ENCODE results near the gene SLF1. TPM values are rescaled to one million over a fixed set of nuclear protein-coding genes. Genes with fewer than 3 reads are reported as not detected.

Gene SLF1
- total and polyA plus RNA-seq, 2 of the 8 experiments (the other 6 are each of a cell fraction or from before 2014, with no cell fraction given): 4.8 to 15.7 TPM

GRCh38 chr5:94694671-94695070 is 76.2 kb downstream of the SLF1 start:
- H4K91ac ChIP-seq (replicated peaks; ENCODE audit: insufficient read length, low read length): no peak overlapping the region
- H4K20me1 ChIP-seq (replicated peaks in 1 of 2; ENCODE audit: control insufficient read depth in 1 of 2, insufficient read depth in 2 of 2, low read length in 2 of 2): no peaks in the 10 kb centered on the region
- H2BK20ac ChIP-seq (ENCODE audit: low read length): no peak overlapping the region
- DNase-seq (ENCODE audit: low read depth in 1 of 2, low spot score in 2 of 2) (no peak), FAIRE-seq (no peak)
- H2AK5ac ChIP-seq (ENCODE audit: low read depth, low read length): no peak overlapping the region
- H3K14ac ChIP-seq (ENCODE audit: insufficient read length): no peak overlapping the region
- no peak overlapping the region for H3K4me2 ChIP-seq (ENCODE audit: insufficient read depth in 1 of 2, low read depth in 2 of 2, low read length in 2 of 2)
- 88% methylated on average over 2 of the region's 2 CpGs; no CpG with 5 or more reads in 1 of the 2 experiments for WGBS, 2 experiments (ENCODE audit: extremely low coverage in 1 of 2, insufficient coverage in 1 of 2, insufficient read length in 1 of 2, insufficient replicate concordance in 2 of 2, low coverage in 1 of 2, low lambda C conversion rate in 2 of 2, missing lambda C conversion rate in 1 of 2)
- no peaks in the 10 kb centered on the region for H3K79me2 ChIP-seq (ENCODE audit: control insufficient read depth in 1 of 2, insufficient read depth in 2 of 2, low read length in 2 of 2)
- H2BK15ac ChIP-seq (ENCODE audit: low read length): no peak overlapping the region
- no peaks in the 10 kb centered on the region for H3K79me1 ChIP-seq (ENCODE audit: low read depth, low read length)
- H2BK12ac ChIP-seq (ENCODE audit: low read depth, low read length): no peak overlapping the region
- H4K5ac ChIP-seq (ENCODE audit: insufficient read length, low read depth, low read length): no peak overlapping the region
- H3K56ac ChIP-seq (replicated peaks; ENCODE audit: insufficient read length, low read depth, low read length): no peak overlapping the region
- POLR2A ChIA-PET (ENCODE audit: partially characterized antibody): no interaction called here
- no peak overlapping the region for H3K27ac ChIP-seq (ENCODE audit: low read depth, low read length)
- H2BK120ac ChIP-seq (replicated peaks; ENCODE audit: low read depth, low read length): no peak overlapping the region
- no peak overlapping the region for H3K4me3 ChIP-seq (ENCODE audit: extremely low read depth in 1 of 4, insufficient read depth in 2 of 4, low read depth in 3 of 4, low read length in 4 of 4)
- no peaks in the 10 kb centered on the region for H3K9me3 ChIP-seq (ENCODE audit: insufficient read depth in 2 of 2, low read depth in 1 of 2, low read length in 1 of 2)
- peaks cover 0 to 1% (median 0%) of the 10 kb centered on the region in 4 experiments; a peak in 1 of 7 replicates for H3K27me3 ChIP-seq (replicated peaks in 1 of 4; ENCODE audit: control insufficient read depth in 3 of 4, extremely low read depth in 1 of 4, insufficient read depth in 3 of 4, low read length in 3 of 4)
- H3K23ac ChIP-seq (ENCODE audit: insufficient read length): no peak overlapping the region
- H3K36me3 ChIP-seq (ENCODE audit: control insufficient read depth in 2 of 4, insufficient read depth in 4 of 4, low read length in 3 of 4): peaks cover 0 to 25% (median 0%) of the 10 kb centered on the region in 4 experiments; a peak in 4 of 8 replicates
- CTCF ChIA-PET (ENCODE audit: partially characterized antibody): interaction anchor here (1.3 kb wide), 1 partner anchor 43 kb away, joined by 3 read pairs; no protein-coding TSS in a partner anchor
- no peaks in the 10 kb centered on the region for H3K23me2 ChIP-seq (ENCODE audit: low read depth, low read length)
- H3K4me1 ChIP-seq (replicated peaks in 1 of 4; ENCODE audit: control insufficient read depth in 3 of 4, insufficient read depth in 4 of 4, low read length in 3 of 4): no peaks in the 10 kb centered on the region
- no peak overlapping the region for H4K8ac ChIP-seq (ENCODE audit: extremely low read depth, insufficient read depth, low read length)
- H2AFZ ChIP-seq (ENCODE audit: low read length): no peak overlapping the region
- no peak overlapping the region for H3K18ac ChIP-seq (ENCODE audit: extremely low read depth, low read length)
- H3K4ac ChIP-seq (replicated peaks; ENCODE audit: insufficient read length, low read depth, low read length): no peak overlapping the region
- no peak overlapping the region for H3K9ac ChIP-seq (replicated peaks in 1 of 4; ENCODE audit: extremely low read depth in 1 of 4, low read depth in 3 of 4, low read length in 3 of 4)
- no peak overlapping the region for H2BK5ac ChIP-seq (ENCODE audit: low read depth, low read length)
- no peak for TF ChIP-seq RXRA (IDR thresholded peaks at IDR 0.05; ENCODE audit: insufficient read depth, low read depth, low read length)
- no peak for TF ChIP-seq CEBPB (IDR thresholded peaks at IDR 0.05; ENCODE audit: low read depth, low read length)
- no peak for TF ChIP-seq SP2 (IDR thresholded peaks at IDR 0.05; ENCODE audit: low read length)
- no peak for TF ChIP-seq TCF12 (IDR thresholded peaks at IDR 0.05; ENCODE audit: low read depth, low read length)
- TF ChIP-seq SRF (IDR thresholded peaks at IDR 0.05; ENCODE audit: low read depth, low read length): no peak
- no peak for TF ChIP-seq MAFK (IDR thresholded peaks at IDR 0.05; ENCODE audit: low read depth, low read length)
- no peak for TF ChIP-seq ASH2L (IDR thresholded peaks at IDR 0.05; ENCODE audit: low read length)
- no peak for TF ChIP-seq EP300 (IDR thresholded peaks at IDR 0.05; ENCODE audit: borderline replicate concordance in 1 of 2, low read depth in 2 of 2, low read length in 2 of 2)
- TF ChIP-seq CHD2 (IDR thresholded peaks at IDR 0.05; ENCODE audit: low read length): no peak
- TF ChIP-seq JUN (IDR thresholded peaks at IDR 0.05; ENCODE audit: low read depth, low read length): no peak
- TF ChIP-seq MAX (IDR thresholded peaks at IDR 0.05): no peak
- TF ChIP-seq KDM5A (IDR thresholded peaks at IDR 0.05; ENCODE audit: low read length): no peak
- TF ChIP-seq POLR2A (IDR thresholded peaks at IDR 0.05; ENCODE audit: control extremely low read depth in 1 of 2, low read depth in 2 of 2, low read length in 2 of 2): no peak
- TF ChIP-seq FOSL1 (IDR thresholded peaks at IDR 0.05; ENCODE audit: insufficient read depth, low read depth, low read length): no peak
